Testis (tissue), 3 donors: ENCODE measurements around the gene CYP4F3. TPM values are rescaled to one million over a fixed set of nuclear protein-coding genes. Genes with fewer than 3 reads are reported as not detected.

Experiments used
- DNase-seq: peaks from one replicate; pipeline ENCODE4 v3.0.0-alpha.2; 2019
- H3K27ac ChIP-seq, 2 donors: fragments of 200-600 bp; sonication (generic); one replicate each; pipeline ENCODE4 v1.5.1; 2019
- H3K27me3 ChIP-seq: fragments of 200-600 bp; sonication (generic); one replicate; pipeline ENCODE4 v1.5.1; 2019
- H3K36me3 ChIP-seq: fragments of 200-600 bp; sonication (generic); one replicate; pipeline ENCODE4 v1.5.1; 2017; ENCODE audit warnings: low read depth; ENCODE audit errors: missing control alignments
- H3K4me1 ChIP-seq: fragments of 200-600 bp; sonication (generic); one replicate; pipeline ENCODE4 v1.5.1; 2019
- H3K4me3 ChIP-seq, 2 donors: fragments of 200-600 bp; sonication (generic); one replicate each; pipeline ENCODE4 v1.5.1; 2017 to 2019
- H3K9me3 ChIP-seq: fragments of 200-600 bp; sonication (generic); one replicate; pipeline ENCODE4 v1.5.1; 2017
- CTCF ChIP-seq, 3 experiments: fragments of 450-650 bp in 2 of 3; fragments of 200-600 bp in 1 of 3; sonication (generic) in 1 of 3; IDR thresholded peaks; one replicate each; pipeline ENCODE4 v1.5.1; 2016 to 2019; ENCODE audit warnings: antibody characterized with exemption in 3 of 3, mild to moderate bottlenecking in 2 of 3, moderate library complexity in 1 of 3
- POLR2A ChIP-seq: fragments of 450-650 bp; IDR thresholded peaks from one replicate; pipeline ENCODE4 v1.6.1; 2017; ENCODE audit warnings: antibody characterized with exemption, mild to moderate bottlenecking, moderate library complexity
- WGBS, 2 donors: methylation state at CpG; one replicate each; pipeline ENCODE4 v1.1.5; 2018; 5-methylcytosine and 5-hydroxymethylcytosine counted together
- intact Hi-C: fragments of 100-400 bp; cut with DNase I; formaldehyde crosslinking; loops from one replicate; pipeline ENCODE4 v1.15.1; 2023; ENCODE audit warnings: low total_unique reads
- polyA plus RNA-seq: library from polyadenylated mRNA; stranded (reverse); fragments of 350-450 nt; fragmentation: Illumina TruSeq; extraction: RNeasy Lipid Tissue Mini Kit (QIAGEN cat#74804); gene quantifications from one replicate; pipeline ENCODE4 v1.2.3, GENCODE V29; 2014; ENCODE audit warnings: low read depth, low replicate concordance; ENCODE audit not compliant: insufficient read depth
- total RNA-seq, 2 donors: library from RNA; depleted of rRNA; stranded (reverse); fragments of >200 nt; gene quantifications; one replicate each; pipeline ENCODE4 v1.2.3, GENCODE V29; 2016

The CYP4F3 gene
- total and polyA plus RNA-seq, 3 donors from 2014 or later = 0.74 to 1.4 (median 1.0) TPM

DNA sequence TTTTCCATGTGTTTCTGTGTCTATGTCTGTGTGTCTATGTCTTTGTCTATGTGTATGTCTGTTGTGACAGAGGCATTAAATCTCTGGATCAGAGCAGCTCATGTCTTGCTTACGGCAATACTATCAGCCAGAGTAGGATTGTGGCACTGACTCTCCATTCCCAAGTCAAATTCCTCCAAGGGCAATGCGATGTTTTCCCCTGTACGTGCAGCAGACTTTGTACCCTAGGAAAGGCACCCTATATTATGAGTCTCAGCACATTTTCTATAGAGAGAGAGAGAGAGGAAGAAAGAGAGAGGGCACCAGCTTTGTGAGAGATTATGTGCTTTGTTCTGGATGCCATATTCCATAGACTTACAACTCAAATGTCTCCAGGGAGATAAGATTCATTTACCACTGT is 11.1 kb downstream of the CYP4F3 start:
- DNase-seq = no peak
- intact Hi-C loops = no loop called here
- Histone ChIP-seq H3K9me3 (no peaks in the 10 kb centered on the region), H3K4me3 (no peak overlapping the region), H3K36me3 (no peaks in the 10 kb centered on the region), H3K27ac (no peak overlapping the region), H3K27me3 (no peaks in the 10 kb centered on the region), H3K4me1 (no peaks in the 10 kb centered on the region)
- TF ChIP-seq CTCF (IDR thresholded peaks at IDR 0.05) = no peak
- TF ChIP-seq POLR2A = no peak
- WGBS, 2 donors = 67 to 86% methylated on average over 3 of the region's 3 CpGs

DNA sequence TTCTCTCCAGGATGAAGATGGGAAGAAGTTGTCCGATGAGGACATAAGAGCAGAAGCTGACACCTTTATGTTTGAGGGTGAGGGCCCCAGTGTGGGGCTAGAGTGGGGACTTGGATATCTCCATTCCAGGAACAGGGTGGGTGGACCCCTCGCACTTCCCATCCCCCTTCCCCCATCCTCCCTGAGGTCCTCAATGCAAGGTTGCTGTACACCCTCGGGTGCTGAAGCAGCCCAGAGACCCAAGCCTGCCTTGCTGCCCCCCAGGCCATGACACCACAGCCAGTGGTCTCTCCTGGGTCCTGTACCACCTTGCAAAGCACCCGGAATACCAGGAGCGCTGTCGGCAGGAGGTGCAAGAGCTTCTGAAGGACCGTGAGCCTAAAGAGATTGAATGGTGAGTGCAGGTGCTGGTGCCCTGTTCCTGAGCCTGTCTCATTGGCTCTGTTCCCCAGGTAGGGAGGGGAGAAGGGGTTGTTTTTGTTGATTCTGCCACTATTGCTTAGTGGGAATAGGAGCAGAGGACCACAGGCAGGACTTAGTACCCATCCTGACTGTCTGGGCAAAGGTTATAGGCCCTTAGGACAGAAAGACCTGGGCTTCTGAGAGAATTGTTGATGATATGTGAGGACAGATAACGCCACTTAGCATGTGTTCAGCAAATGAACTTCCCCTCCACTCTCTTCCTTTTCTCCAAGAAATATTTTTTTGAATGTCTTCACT is 12.0 kb downstream of the CYP4F3 start:
- Histone ChIP-seq H3K4me3 (no peak overlapping the region), H3K36me3 (no peaks in the 10 kb centered on the region), H3K27ac (no peak overlapping the region), H3K9me3 (no peaks in the 10 kb centered on the region), H3K4me1 (no peaks in the 10 kb centered on the region), H3K27me3 (no peaks in the 10 kb centered on the region)
- TF ChIP-seq POLR2A = no peak
- intact Hi-C loops = no loop called here
- WGBS, 2 donors = 58 to 85% methylated on average over 7 to 8 of the region's 8 CpGs
- no peak for DNase-seq

DNA sequence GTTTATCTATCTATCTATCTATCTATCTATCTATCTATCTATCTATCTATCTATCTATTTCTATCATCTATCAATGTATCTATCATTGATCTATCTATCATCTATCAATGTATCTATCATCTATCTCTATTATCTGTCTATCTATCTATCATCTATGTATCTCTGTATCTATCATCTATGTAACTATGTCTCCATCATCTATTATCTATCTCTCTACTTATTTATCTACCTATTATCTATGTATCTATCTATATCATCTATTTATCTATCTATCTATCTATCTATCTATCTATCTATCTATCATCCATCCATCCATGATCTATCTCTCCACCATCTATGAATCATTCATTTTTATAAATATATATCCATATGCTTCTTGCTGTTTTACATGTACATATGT is 15.8 kb downstream of the CYP4F3 start:
- Histone ChIP-seq H3K27me3 (no peaks in the 10 kb centered on the region), H3K4me1 (no peaks in the 10 kb centered on the region), H3K9me3 (no peaks in the 10 kb centered on the region), H3K27ac (no peak overlapping the region), H3K36me3 (no peaks in the 10 kb centered on the region), H3K4me3 (no peak overlapping the region)
- no peak for TF ChIP-seq CTCF (IDR thresholded peaks at IDR 0.05)
- intact Hi-C loops = no loop called here
- DNase-seq = no peak

GRCh38 chr19:15663247-15663646 is 22.6 kb downstream of the CYP4F3 start:
- intact Hi-C loops = no loop called here
- no peak for TF ChIP-seq CTCF (IDR thresholded peaks at IDR 0.05)
- no peak for TF ChIP-seq POLR2A
- Histone ChIP-seq H3K36me3 (no peaks in the 10 kb centered on the region), H3K27ac (no peak overlapping the region), H3K27me3 (no peaks in the 10 kb centered on the region), H3K4me1 (no peaks in the 10 kb centered on the region), H3K9me3 (no peaks in the 10 kb centered on the region), H3K4me3 (no peak overlapping the region)
- DNase-seq = no peak
- 81 to 91% methylated on average over 4 of the region's 4 CpGs for WGBS, 2 donors

- 22 to 29% methylated on average over 1 of the region's 1 CpG for WGBS, 2 donors
- no peaks in the 10 kb centered on the region for H3K9me3 ChIP-seq
- DNase-seq = no peak
- intact Hi-C loops = no loop called here
- H3K4me1 ChIP-seq = no peaks in the 10 kb centered on the region
- H3K36me3 ChIP-seq = no peaks in the 10 kb centered on the region
- no peak overlapping the region for H3K27ac ChIP-seq
- H3K4me3 ChIP-seq = no peak overlapping the region
- no peaks in the 10 kb centered on the region for H3K27me3 ChIP-seq
- TF ChIP-seq POLR2A = no peak
- no peak for TF ChIP-seq CTCF (IDR thresholded peaks at IDR 0.05)
These were observed 25.5 kb downstream of the CYP4F3 start for GRCh38 chr19:15666186-15666585.
